Astrocyte (in vitro differentiated cells and primary cell): ENCODE results near the gene COL23A1. TPM values are rescaled to one million over a fixed set of nuclear protein-coding genes. Genes with fewer than 3 reads are reported as not detected.

Experiments
- DNase-seq: peaks from one replicate; pipeline ENCODE4 v3.0.0-alpha.2; 2010; ENCODE audit warnings: low read depth
- FAIRE-seq: peaks from 2 replicates; lab custom pipeline; 2011; peaks lifted over from hg19 to GRCh38; lab: Jason Lieb, UNC
- H2AFZ ChIP-seq: 2 replicates; pipeline ENCODE4 v1.6.0; 2012; ENCODE audit warnings: low read depth, low read length, inconsistent platforms
- H3K27ac ChIP-seq: 2 replicates; pipeline ENCODE4 v1.5.1; 2011; ENCODE audit warnings: low read depth, low read length, inconsistent platforms
- H3K27me3 ChIP-seq: 2 replicates; pipeline ENCODE4 v1.6.0; 2011; ENCODE audit warnings: low read length, inconsistent platforms; ENCODE audit not compliant: insufficient read depth
- H3K36me3 ChIP-seq: 2 replicates; pipeline ENCODE4 v1.5.1; 2011; ENCODE audit warnings: low read length, inconsistent platforms; ENCODE audit not compliant: insufficient read depth
- H3K4me1 ChIP-seq: 2 replicates; pipeline ENCODE4 v1.5.1; 2011; ENCODE audit warnings: low read length, inconsistent platforms; ENCODE audit not compliant: insufficient read depth
- H3K4me2 ChIP-seq: 2 replicates; pipeline ENCODE4 v1.6.0; 2012; ENCODE audit warnings: low read length, inconsistent platforms
- H3K4me3 ChIP-seq: 2 replicates; pipeline ENCODE4 v1.5.1; 2011; ENCODE audit warnings: low read depth, mild to moderate bottlenecking, low read length, inconsistent platforms; ENCODE audit not compliant: insufficient read depth
- H3K79me2 ChIP-seq: 2 replicates; pipeline ENCODE4 v1.6.0; 2012; ENCODE audit warnings: mild to moderate bottlenecking, low read length, inconsistent platforms; ENCODE audit not compliant: insufficient read depth
- H3K9ac ChIP-seq: 2 replicates; pipeline ENCODE4 v1.6.0; 2012; ENCODE audit warnings: mild to moderate bottlenecking, low read length, inconsistent platforms
- H3K9me3 ChIP-seq: 2 replicates; pipeline ENCODE4 v1.5.1; 2012; ENCODE audit warnings: low read depth, mild to moderate bottlenecking, low read length, inconsistent platforms; ENCODE audit not compliant: insufficient read depth
- H4K20me1 ChIP-seq: 2 replicates; pipeline ENCODE4 v1.6.0; 2012; ENCODE audit warnings: low read length, inconsistent platforms; ENCODE audit not compliant: insufficient read depth
- H3K27ac Mint-ChIP-seq: one replicate; pipeline ENCODE4 v1.8.0; 2021; ENCODE audit warnings: mild to moderate bottlenecking, mixed read lengths; ENCODE audit not compliant: unreplicated experiment
- H3K27me3 Mint-ChIP-seq: one replicate; pipeline ENCODE4 v1.8.0; 2021; ENCODE audit warnings: low read depth, mixed read lengths; ENCODE audit not compliant: unreplicated experiment
- H3K36me3 Mint-ChIP-seq: one replicate; pipeline ENCODE4 v1.8.0; 2021; ENCODE audit warnings: low read depth, mixed read lengths; ENCODE audit not compliant: unreplicated experiment
- H3K4me1 Mint-ChIP-seq: one replicate; pipeline ENCODE4 v1.8.0; 2021; ENCODE audit warnings: low read depth, mixed read lengths; ENCODE audit not compliant: unreplicated experiment
- H3K4me3 Mint-ChIP-seq: one replicate; pipeline ENCODE4 v1.8.0; 2021; ENCODE audit warnings: mild to moderate bottlenecking, moderate library complexity, mixed read lengths; ENCODE audit not compliant: unreplicated experiment
- H3K9me3 Mint-ChIP-seq: one replicate; pipeline ENCODE4 v1.8.0; 2021; ENCODE audit warnings: mild to moderate bottlenecking, mixed read lengths; ENCODE audit not compliant: unreplicated experiment
- EZH2 ChIP-seq: IDR thresholded peaks from 2 replicates; pipeline ENCODE4 v1.6.1; 2012; ENCODE audit warnings: mild to moderate bottlenecking, low read length, inconsistent platforms; ENCODE audit not compliant: insufficient read depth
- total RNA-seq: library from RNA; stranded (reverse); gene quantifications from 2 replicates; pipeline ENCODE4 v1.2.1, GENCODE V29; 2021
- TF ChIP-seq, protein P1 (sequence below): IDR thresholded peaks from 2 replicates; pipeline ENCODE4 v1.5.1; 2011; ENCODE audit warnings: low read depth, mild to moderate bottlenecking, inconsistent platforms, low read length, moderate library complexity; ENCODE audit not compliant: insufficient read depth

Gene COL23A1
- total RNA-seq, 1 donor from 2014 or later: 0.16 TPM

DNA sequence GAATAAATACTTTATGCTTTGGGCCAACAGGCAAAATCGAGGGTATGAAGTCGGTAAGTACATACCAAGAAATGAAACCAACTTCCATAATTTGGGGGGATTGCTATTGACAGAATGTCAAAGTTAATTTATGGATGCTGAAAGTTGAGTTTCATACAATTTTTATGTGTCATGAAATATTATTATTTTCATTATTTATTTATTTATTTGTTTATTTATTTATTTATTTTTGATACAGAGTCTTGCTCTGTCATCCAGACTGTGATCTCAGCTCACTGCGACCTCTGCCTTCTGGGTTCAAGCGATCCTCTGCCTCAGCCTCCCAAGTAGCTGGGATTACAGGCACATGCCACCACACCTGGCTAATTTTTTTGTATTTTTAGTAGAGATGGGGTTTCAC lies 398.5 kb downstream of the COL23A1 start:
- no peak overlapping the region for H2AFZ ChIP-seq

DNA sequence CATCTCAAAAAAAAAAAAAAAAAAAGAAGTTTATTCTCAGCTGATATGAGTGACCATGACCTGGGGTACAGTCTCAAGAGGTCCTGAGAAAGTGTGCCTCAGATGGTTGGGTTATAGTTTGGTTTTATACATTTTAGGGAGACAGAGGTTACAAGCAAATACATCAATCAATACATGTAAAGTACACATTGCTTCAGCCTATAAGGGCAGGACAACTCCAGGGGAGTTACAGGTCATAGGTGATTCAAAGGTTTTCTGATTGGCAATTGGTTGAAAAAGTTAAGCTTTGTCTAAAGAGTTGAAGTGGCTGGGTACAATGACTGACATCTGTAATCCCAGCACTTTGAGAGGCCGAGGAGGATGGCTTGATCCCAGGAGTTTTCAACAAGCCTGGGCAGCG lies 400.8 kb downstream of the COL23A1 start:
- Histone ChIP-seq H3K4me3 (no peak overlapping the region), H3K9ac (no peak overlapping the region), H3K4me2 (no peak overlapping the region), H2AFZ (no peak overlapping the region), H3K27me3 (no peaks in the 10 kb centered on the region), H4K20me1 (no peaks in the 10 kb centered on the region), H3K79me2 (no peaks in the 10 kb centered on the region), H3K27ac (no peak overlapping the region), H3K36me3 (no peaks in the 10 kb centered on the region), H3K9me3 (no peaks in the 10 kb centered on the region), H3K4me1 (no peaks in the 10 kb centered on the region)
- no peak overlapping the region for H3K27ac Mint-ChIP-seq
- H3K4me1 Mint-ChIP-seq: no peaks in the 10 kb centered on the region
- no peak for DNase-seq
- no peaks in the 10 kb centered on the region for H3K36me3 Mint-ChIP-seq
- H3K27me3 Mint-ChIP-seq: peaks cover 7% of the 10 kb centered on the region
- peaks cover 11% of the 10 kb centered on the region for H3K9me3 Mint-ChIP-seq
- TF ChIP-seq, protein P1, sequence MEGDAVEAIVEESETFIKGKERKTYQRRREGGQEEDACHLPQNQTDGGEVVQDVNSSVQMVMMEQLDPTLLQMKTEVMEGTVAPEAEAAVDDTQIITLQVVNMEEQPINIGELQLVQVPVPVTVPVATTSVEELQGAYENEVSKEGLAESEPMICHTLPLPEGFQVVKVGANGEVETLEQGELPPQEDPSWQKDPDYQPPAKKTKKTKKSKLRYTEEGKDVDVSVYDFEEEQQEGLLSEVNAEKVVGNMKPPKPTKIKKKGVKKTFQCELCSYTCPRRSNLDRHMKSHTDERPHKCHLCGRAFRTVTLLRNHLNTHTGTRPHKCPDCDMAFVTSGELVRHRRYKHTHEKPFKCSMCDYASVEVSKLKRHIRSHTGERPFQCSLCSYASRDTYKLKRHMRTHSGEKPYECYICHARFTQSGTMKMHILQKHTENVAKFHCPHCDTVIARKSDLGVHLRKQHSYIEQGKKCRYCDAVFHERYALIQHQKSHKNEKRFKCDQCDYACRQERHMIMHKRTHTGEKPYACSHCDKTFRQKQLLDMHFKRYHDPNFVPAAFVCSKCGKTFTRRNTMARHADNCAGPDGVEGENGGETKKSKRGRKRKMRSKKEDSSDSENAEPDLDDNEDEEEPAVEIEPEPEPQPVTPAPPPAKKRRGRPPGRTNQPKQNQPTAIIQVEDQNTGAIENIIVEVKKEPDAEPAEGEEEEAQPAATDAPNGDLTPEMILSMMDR: no peak
- TF ChIP-seq EZH2: no peak
- FAIRE-seq: no peak
- no peak overlapping the region for H3K4me3 Mint-ChIP-seq

More for the DNA sequence above, 398.5 kb downstream of the COL23A1 start:
- no peak for FAIRE-seq
- Histone ChIP-seq H3K4me3 (no peak overlapping the region), H3K4me2 (no peak overlapping the region), H4K20me1 (no peaks in the 10 kb centered on the region), H3K27me3 (peaks cover 5% of the 10 kb centered on the region), H3K4me1 (no peaks in the 10 kb centered on the region), H3K36me3 (no peaks in the 10 kb centered on the region), H3K79me2 (no peaks in the 10 kb centered on the region), H3K9ac (no peak overlapping the region), H3K9me3 (no peaks in the 10 kb centered on the region), H3K27ac (no peak overlapping the region)
- Mint-ChIP-seq H3K27ac (no peak overlapping the region), H3K9me3 (peaks cover 11% of the 10 kb centered on the region), H3K4me1 (no peaks in the 10 kb centered on the region), H3K27me3 (peaks cover 12% of the 10 kb centered on the region), H3K4me3 (no peak overlapping the region), H3K36me3 (no peaks in the 10 kb centered on the region)
- DNase-seq: no peak
- TF ChIP-seq, protein P1: no peak
- no peak for TF ChIP-seq EZH2

Other genes with a start within 250 kb of the COL23A1 start
- gene CLK4, start 36.7 kb upstream of the COL23A1 start, total RNA-seq: 15.4 and 16.5 TPM in 2 replicates
- 10.5 and 12.0 TPM in 2 replicates for gene ZNF354A, start 140.3 kb upstream of the COL23A1 start, total RNA-seq